HG03565 (cell line): ENCODE results near the gene LIFR.
"Not testable (repeated sequence)": the region's sequence is repeated elsewhere in the genome, so short reads cannot be mapped to it uniquely, and the experiment has no call there.

Experiments used
- ATAC-seq: cut with Tn5 transposase; IDR thresholded peaks from one replicate; pipeline ENCODE4 v1.9.1; 2021; ENCODE audit warnings: mild to moderate bottlenecking, moderate library complexity; ENCODE audit not compliant: unreplicated experiment

The LIFR gene

GRCh38 chr5:38556599-38557307 lies at the start of gene LIFR:
Gene LIFR, minus strand, starts transcription at chr5:38556646. Its CDS starts 25,999 bp downstream, at chr5:38530647.
- ATAC-seq: peak; percentile 48

- ATAC-seq: no peak
Observed at GRCh38 chr5:38605610-38606009, 49.2 kb upstream of the LIFR start.

GRCh38 chr5:38603691-38604090 lies 47.2 kb upstream of the LIFR start:
- ATAC-seq: no peak

GRCh38 chr5:38602641-38603040 lies 46.2 kb upstream of the LIFR start:
- no peak for ATAC-seq

- ATAC-seq: no peak
Observed at GRCh38 chr5:38601863-38602298, 45.4 kb upstream of the LIFR start.

GRCh38 chr5:38601133-38601862 lies 44.9 kb upstream of the LIFR start:
- no peak for ATAC-seq

GRCh38 chr5:38600329-38601045 lies 44.0 kb upstream of the LIFR start:
- no peak for ATAC-seq

- ATAC-seq: not testable (repeated sequence)
Observed at GRCh38 chr5:38599751-38600150, 43.3 kb upstream of the LIFR start.

GRCh38 chr5:38598994-38599617 lies 42.7 kb upstream of the LIFR start:
- ATAC-seq: no peak

GRCh38 chr5:38598296-38598993 lies 42.0 kb upstream of the LIFR start:
- ATAC-seq: no peak

GRCh38 chr5:38596981-38597380 lies 40.5 kb upstream of the LIFR start:
- ATAC-seq: no peak

GRCh38 chr5:38595132-38595745 lies 38.8 kb upstream of the LIFR start:
- no peak for ATAC-seq

GRCh38 chr5:38593959-38594358 lies 37.5 kb upstream of the LIFR start:
- no peak for ATAC-seq

GRCh38 chr5:38591523-38591849 lies 35.0 kb upstream of the LIFR start:
- ATAC-seq: no peak

GRCh38 chr5:38590838-38591522 lies 34.5 kb upstream of the LIFR start:
- no peak for ATAC-seq

- no peak for ATAC-seq
Observed at GRCh38 chr5:38589629-38590028, 33.2 kb upstream of the LIFR start.

- ATAC-seq: no peak
Observed at GRCh38 chr5:38585816-38586215, 29.4 kb upstream of the LIFR start.

GRCh38 chr5:38583500-38583899 lies 27.1 kb upstream of the LIFR start:
- ATAC-seq: no peak

- no peak for ATAC-seq
Observed at GRCh38 chr5:38582975-38583319, 26.5 kb upstream of the LIFR start.
